ENCODE results near the gene GSG1L. TPM values are rescaled to one million over a fixed set of nuclear protein-coding genes. Genes with fewer than 3 reads are reported as not detected.

The GSG1L gene

DNA sequence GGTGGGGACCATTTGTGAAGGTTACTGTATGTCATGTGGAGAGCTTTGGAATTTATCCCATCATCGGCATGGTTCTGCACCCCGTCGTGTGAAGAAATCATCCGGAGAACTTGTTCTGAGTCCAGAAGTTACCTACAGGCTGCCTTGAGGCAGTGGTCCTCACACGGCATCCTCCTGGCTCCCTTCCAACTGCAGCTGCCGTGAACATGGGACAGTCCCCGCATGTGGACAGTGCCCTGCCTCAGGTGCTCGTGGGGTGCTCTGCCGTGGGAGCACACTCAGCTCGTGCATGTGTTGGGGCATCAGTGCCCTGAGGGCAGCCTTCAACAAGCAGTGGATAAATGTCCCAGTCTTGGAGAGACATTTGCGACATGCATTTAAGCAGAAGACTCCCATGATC is 324.9 kb downstream of the GSG1L start:
- Histone ChIP-seq H3K4me3 (ENCODE audit: low read length) (no peak overlapping the region), H3K4me1 (ENCODE audit: control insufficient read depth, insufficient read depth, low read length) (no peaks in the 10 kb centered on the region), H3K9me3 (replicated peaks; ENCODE audit: low read length) (no peaks in the 10 kb centered on the region), H3K4me2 (ENCODE audit: low read length) (no peak overlapping the region), H3K36me3 (ENCODE audit: insufficient read depth, low read length) (peaks cover 3% of the 10 kb centered on the region), H3K27me3 (ENCODE audit: control insufficient read depth, insufficient read depth, low read length) (no peaks in the 10 kb centered on the region), H3K9ac (ENCODE audit: low read depth, low read length) (no peak overlapping the region)

Small RNAs within 50 kb of the gene (small RNA-seq; reads per million reads assigned to genes)
- gene RNU6-1241P (not detected), gene RNU6-159P (not detected)
